HL-60 (cell line): ENCODE measurements around the gene C17orf114.

Experiments
- DNase-seq, 2 experiments: peaks; one replicate each; pipeline ENCODE4 v3.0.0-alpha.2; 2010 to 2020; ENCODE audit warnings: low read depth in 1 of 2, low spot score in 1 of 2
- H3K27ac ChIP-seq: fragments of 250-450 bp; sonication (Bioruptor Pico); replicated peaks from 2 replicates; pipeline ENCODE4 v1.5.1; 2020; ENCODE audit warnings: mild to moderate bottlenecking, moderate library complexity
- H3K27me3 ChIP-seq: fragments of 250-450 bp; sonication (Bioruptor Pico); 2 replicates; pipeline ENCODE4 v1.5.1; 2021; ENCODE audit warnings: mild to moderate bottlenecking, moderate library complexity; ENCODE audit not compliant: insufficient read depth, poor library complexity, severe bottlenecking
- H3K4me3 ChIP-seq: replicated peaks from 2 replicates; pipeline ENCODE4 v1.5.1; 2011; ENCODE audit warnings: mild to moderate bottlenecking, control low read depth, low read length; ENCODE audit not compliant: insufficient read depth
- GABPA ChIP-seq: IDR thresholded peaks from 2 replicates; pipeline ENCODE4 v1.6.1; 2012; ENCODE audit warnings: low read depth
- POLR2AphosphoS5 ChIP-seq: IDR thresholded peaks from 2 replicates; pipeline ENCODE4 v1.6.1; 2012; ENCODE audit warnings: low read depth
- SPI1 ChIP-seq: IDR thresholded peaks from 2 replicates; pipeline ENCODE4 v1.6.1; 2012; ENCODE audit warnings: low read depth, mild to moderate bottlenecking, borderline replicate concordance
- TF ChIP-seq, protein P1 (sequence below): IDR thresholded peaks from 2 replicates; pipeline ENCODE4 v1.6.1; 2012; ENCODE audit warnings: low read depth; ENCODE audit not compliant: insufficient replicate concordance
- TF ChIP-seq, protein P2 (sequence below): IDR thresholded peaks from one replicate; pipeline ENCODE4 v1.5.1; 2011; ENCODE audit warnings: low read length, control low read depth, inconsistent platforms; ENCODE audit not compliant: insufficient read depth

C17orf114 gene

DNA sequence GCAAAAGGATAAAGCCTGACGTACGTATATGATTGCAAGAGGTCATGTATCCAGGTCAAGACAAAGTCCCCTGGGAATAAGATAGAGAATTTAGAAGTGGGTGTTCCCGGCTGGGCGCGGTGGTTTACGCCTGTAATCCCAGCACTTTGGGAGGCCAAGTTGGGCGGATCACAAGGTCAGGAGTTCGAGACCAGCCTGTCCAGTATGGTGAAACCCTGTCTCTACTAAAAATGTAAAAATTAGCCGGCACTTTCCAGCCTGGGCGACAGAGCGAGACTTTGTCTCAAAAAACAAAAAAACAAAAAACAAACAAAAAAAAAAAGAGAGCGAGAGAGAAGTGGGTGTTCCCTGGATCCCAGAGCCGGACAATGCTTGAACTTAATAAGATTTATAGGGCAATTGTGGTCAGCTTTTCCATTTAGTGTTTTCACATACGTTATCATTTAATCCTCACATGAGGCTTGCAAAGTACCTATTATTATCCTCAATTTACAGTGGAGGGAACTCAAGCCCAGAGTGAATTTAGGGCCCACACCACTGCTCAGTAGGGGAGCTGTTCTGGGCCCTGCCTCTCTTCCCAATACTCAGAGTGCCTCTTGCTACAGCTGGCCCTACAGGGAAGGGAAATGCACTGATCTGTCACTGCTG is 13.8 kb downstream of the C17orf114 start:
- DNase-seq, result no peak
- Histone ChIP-seq H3K27me3 (peaks cover 13% of the 10 kb centered on the region), H3K4me3 (no peak overlapping the region), H3K27ac (no peak overlapping the region)
- TF ChIP-seq, protein P1, sequence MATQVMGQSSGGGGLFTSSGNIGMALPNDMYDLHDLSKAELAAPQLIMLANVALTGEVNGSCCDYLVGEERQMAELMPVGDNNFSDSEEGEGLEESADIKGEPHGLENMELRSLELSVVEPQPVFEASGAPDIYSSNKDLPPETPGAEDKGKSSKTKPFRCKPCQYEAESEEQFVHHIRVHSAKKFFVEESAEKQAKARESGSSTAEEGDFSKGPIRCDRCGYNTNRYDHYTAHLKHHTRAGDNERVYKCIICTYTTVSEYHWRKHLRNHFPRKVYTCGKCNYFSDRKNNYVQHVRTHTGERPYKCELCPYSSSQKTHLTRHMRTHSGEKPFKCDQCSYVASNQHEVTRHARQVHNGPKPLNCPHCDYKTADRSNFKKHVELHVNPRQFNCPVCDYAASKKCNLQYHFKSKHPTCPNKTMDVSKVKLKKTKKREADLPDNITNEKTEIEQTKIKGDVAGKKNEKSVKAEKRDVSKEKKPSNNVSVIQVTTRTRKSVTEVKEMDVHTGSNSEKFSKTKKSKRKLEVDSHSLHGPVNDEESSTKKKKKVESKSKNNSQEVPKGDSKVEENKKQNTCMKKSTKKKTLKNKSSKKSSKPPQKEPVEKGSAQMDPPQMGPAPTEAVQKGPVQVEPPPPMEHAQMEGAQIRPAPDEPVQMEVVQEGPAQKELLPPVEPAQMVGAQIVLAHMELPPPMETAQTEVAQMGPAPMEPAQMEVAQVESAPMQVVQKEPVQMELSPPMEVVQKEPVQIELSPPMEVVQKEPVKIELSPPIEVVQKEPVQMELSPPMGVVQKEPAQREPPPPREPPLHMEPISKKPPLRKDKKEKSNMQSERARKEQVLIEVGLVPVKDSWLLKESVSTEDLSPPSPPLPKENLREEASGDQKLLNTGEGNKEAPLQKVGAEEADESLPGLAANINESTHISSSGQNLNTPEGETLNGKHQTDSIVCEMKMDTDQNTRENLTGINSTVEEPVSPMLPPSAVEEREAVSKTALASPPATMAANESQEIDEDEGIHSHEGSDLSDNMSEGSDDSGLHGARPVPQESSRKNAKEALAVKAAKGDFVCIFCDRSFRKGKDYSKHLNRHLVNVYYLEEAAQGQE, result no peak
- TF ChIP-seq GABPA (no peak), POLR2AphosphoS5 (no peak), SPI1 (no peak)
- TF ChIP-seq, protein P2, sequence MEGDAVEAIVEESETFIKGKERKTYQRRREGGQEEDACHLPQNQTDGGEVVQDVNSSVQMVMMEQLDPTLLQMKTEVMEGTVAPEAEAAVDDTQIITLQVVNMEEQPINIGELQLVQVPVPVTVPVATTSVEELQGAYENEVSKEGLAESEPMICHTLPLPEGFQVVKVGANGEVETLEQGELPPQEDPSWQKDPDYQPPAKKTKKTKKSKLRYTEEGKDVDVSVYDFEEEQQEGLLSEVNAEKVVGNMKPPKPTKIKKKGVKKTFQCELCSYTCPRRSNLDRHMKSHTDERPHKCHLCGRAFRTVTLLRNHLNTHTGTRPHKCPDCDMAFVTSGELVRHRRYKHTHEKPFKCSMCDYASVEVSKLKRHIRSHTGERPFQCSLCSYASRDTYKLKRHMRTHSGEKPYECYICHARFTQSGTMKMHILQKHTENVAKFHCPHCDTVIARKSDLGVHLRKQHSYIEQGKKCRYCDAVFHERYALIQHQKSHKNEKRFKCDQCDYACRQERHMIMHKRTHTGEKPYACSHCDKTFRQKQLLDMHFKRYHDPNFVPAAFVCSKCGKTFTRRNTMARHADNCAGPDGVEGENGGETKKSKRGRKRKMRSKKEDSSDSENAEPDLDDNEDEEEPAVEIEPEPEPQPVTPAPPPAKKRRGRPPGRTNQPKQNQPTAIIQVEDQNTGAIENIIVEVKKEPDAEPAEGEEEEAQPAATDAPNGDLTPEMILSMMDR, result no peak

DNA sequence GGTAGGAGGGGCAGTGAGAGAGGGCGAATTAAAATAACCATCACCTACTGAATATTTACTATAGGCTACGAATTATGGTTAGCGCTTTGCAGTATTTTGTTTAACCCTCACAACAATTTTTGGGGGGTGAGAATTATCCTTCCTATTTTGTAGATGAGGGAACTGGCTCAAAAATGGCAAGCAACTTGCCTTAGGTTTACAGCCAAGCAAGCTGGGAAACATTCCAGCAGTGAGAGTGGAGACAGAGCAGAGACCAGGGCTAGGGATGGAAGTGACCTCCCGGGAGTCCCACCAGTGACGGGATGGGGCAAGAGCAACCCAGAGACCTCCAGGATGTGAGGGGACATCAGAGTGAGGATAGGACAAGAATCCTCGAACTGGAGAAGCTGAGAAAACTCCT is 15.6 kb downstream of the C17orf114 start:
- TF ChIP-seq SPI1 (no peak), POLR2AphosphoS5 (no peak), GABPA (no peak)
- TF ChIP-seq, protein P2, result no peak
- TF ChIP-seq, protein P1, result no peak
- H3K27ac ChIP-seq, result no peak overlapping the region
- H3K4me3 ChIP-seq, result no peak overlapping the region
- DNase-seq, result no peak
- peaks cover 13% of the 10 kb centered on the region for H3K27me3 ChIP-seq

DNA sequence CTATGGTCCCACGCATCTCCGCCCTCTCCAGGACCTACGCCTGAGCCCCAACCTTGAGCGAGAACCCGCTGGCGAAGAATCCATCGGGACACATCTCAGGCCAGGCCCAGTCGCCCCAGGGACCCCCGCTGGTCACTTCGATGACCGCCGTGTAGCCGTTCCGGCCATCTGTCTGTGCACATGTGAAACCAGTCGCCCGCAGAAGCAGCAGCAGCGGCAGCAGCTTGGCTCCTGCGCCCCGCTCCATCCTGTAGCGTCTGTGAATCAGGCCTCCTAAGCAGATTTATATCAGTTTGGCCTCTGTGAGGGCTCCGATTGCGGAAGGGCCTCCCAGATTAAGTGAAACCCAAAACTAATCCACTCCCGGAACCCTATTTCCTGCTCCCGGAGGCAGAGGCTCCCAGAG is 16.0 kb downstream of the C17orf114 start, which contains the start of gene VMO1:
TSS of gene VMO1 (minus strand) at position 259 of the 406 bp plus-strand sequence. CDS start at position 247, 12 bp downstream.
- no peak within 1 kb of the TSS for H3K27ac ChIP-seq
- H3K27me3 ChIP-seq, result peaks cover 13% of the 10 kb centered on the region
- DNase-seq, result no peak
- no peak within 1 kb of the TSS for H3K4me3 ChIP-seq
- TF ChIP-seq, protein P2, result no peak
- TF ChIP-seq GABPA, result no peak
- no peak for TF ChIP-seq POLR2AphosphoS5
- TF ChIP-seq, protein P1, result no peak
- TF ChIP-seq SPI1, result no peak
